SK-MEL-5 (cell line): ENCODE data around the gene RANBP2. TPM values are rescaled to one million over a fixed set of nuclear protein-coding genes. Genes with fewer than 3 reads are reported as not detected.

Experiments used
- DNase-seq: peaks from one replicate; pipeline ENCODE4 v3.0.0-alpha.2; 2016; ENCODE audit warnings: low read depth, low spot score
- in situ Hi-C: cut with HindIII; loops from 2 replicates; pipeline ENCODE4 v1.10.0; 2016; ENCODE audit warnings: low sequenced_read_pairs, high pct_unique_total_duplicates, low pct_unique_long_range_greater_than_20kb
- small RNA-seq, 2 experiments: library from RNA; depleted of rRNA; stranded (forward); fragments of <200 nt; gene quantifications; one replicate each; pipeline ENCODE3, GENCODE V24; 2014
- total RNA-seq: library from RNA; depleted of rRNA; stranded (reverse); fragments of >200 nt; shearing (Covaris generic); gene quantifications from 2 replicates; pipeline ENCODE4 v1.2.3, GENCODE V29; 2014; rRNA removed

The RANBP2 gene
- total RNA-seq, 1 experiment from 2014 or later = 44.4 TPM

DNA sequence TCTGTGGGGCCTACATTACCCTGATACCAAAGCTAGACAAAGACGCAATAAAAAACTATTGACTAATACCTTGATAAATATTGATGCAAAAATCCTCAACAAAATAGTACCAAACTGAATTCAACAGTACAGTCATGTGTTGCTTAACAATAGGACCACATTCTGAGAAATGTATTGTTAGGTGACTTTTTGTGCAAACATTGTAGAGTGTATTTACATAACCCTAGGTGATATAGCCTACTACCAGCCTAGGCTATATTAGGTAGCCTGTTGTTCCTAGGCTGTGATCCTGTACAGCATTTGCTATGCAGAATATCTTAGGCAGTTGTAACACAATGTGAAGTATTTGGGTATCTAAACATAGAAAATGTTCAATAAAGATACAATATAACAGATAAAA lies 104.0 kb downstream of the RANBP2 start:
- in situ Hi-C loops = no loop called here

GRCh38 chr2:108824316-108825070 lies 105.2 kb downstream of the RANBP2 start:
- no peak for DNase-seq
- in situ Hi-C loops = no loop called here

More for the DNA sequence above, 104.0 kb downstream of the RANBP2 start:
- no peak for DNase-seq

DNA sequence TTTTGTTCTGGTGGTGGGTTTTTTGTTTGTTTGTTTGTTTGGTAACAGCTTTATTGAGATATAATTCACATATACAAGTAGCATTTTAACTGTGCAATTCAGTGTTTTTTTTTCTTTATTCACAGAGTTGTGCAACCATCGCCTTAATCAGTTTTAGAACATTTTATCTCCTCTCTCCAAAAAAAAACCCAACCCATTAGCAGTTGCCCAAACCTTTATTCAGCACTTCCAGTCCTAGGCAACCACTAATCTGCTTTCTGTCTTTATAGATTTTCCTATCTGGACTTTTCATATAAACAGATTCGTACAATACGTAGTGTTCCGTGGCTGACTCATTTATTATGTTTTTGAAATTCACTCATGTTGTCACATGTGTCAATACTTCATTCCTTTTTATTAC lies 106.0 kb downstream of the RANBP2 start:
- no peak for DNase-seq
- in situ Hi-C loops = no loop called here

- in situ Hi-C loops = no loop called here
- no peak for DNase-seq
These were observed 106.5 kb downstream of the RANBP2 start for GRCh38 chr2:108825736-108826135.

DNA sequence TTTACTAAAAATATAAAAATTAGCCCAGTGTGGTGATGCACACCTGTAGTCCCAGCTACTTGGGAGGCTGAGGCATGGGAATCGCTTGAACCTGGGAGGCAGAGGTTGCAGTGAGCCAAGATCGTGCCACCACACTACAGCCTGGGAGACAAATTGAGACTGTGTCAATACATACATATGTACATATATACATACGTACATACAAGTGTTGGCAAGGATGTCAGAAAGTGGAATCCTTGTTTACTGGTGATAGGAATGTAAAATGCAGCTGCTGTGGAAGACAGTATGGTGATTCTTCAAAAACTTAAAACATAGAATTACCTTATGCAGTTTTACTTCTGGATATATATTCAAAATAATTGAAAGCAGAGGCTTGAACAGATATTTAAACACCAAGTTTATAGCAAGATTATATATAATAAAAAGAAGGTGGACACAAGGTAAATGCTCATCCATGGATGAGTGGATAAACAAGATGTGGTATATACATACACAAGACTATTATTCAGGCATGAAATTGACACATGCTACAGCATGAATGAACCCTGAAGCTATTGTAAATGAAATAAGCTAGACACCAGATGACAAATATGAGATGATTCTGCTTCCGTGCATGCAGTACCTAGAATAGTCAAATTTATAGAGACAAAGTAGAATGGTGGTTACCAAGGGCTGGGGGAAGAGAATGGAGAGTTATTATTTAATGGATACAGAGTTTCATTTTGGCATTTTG lies 110.5 kb downstream of the RANBP2 start:
- in situ Hi-C loops = no loop called here
- DNase-seq = no peak

GRCh38 chr2:108833219-108833618 lies 113.9 kb downstream of the RANBP2 start:
- DNase-seq = no peak

GRCh38 chr2:108834620-108835019 lies 115.3 kb downstream of the RANBP2 start:
- in situ Hi-C loops = no loop called here
- DNase-seq = no peak

More at GRCh38 chr2:108833219-108833618, 113.9 kb downstream of the RANBP2 start:
- in situ Hi-C loops = no loop called here

- in situ Hi-C loops = no loop called here
- DNase-seq = no peak
These were observed 115.8 kb downstream of the RANBP2 start for GRCh38 chr2:108835040-108835439.

Small RNA genes lying within 50 kb of the gene (small RNA-seq; reads per million reads assigned to genes)
- gene AC010095.1 = 0 reads per million in 2 experiments

Other genes starting within 250 kb of the RANBP2 start
- 38.0 and 42.8 TPM in 2 replicates for gene LIMS1, start 185.0 kb upstream of the RANBP2 start, total RNA-seq
- 5.4 and 5.9 TPM in 2 replicates for gene CCDC138, start 67.3 kb downstream of the RANBP2 start, total RNA-seq